Activated CD4-positive, alpha-beta T cell treated with anti-CD3 and anti-CD28 coated beads, Interleukin-2, amount 50 U/mL, for 24 hours (primary cell): ENCODE data around the gene SSTR3.

Experiments used
- DNase-seq, 2 donors: peaks; one replicate each; pipeline ENCODE4 v3.0.0-alpha.2; 2020; ENCODE audit warnings: low read depth in 1 of 2, low spot score in 1 of 2

The SSTR3 gene

GRCh38 chr22:37229012-37229804 lies 16.9 kb upstream of the SSTR3 start:
- no peak for DNase-seq

- DNase-seq = no peak
Observed at GRCh38 chr22:37228106-37229011, 16.1 kb upstream of the SSTR3 start.

- no peak for DNase-seq
Observed at GRCh38 chr22:37226514-37226913, 14.2 kb upstream of the SSTR3 start.

- DNase-seq = no peak
Observed at GRCh38 chr22:37226087-37226486, 13.8 kb upstream of the SSTR3 start.

GRCh38 chr22:37225481-37225880 lies 13.2 kb upstream of the SSTR3 start:
- DNase-seq = no peak

- no peak for DNase-seq
Observed at GRCh38 chr22:37224757-37225420, 12.6 kb upstream of the SSTR3 start.

GRCh38 chr22:37223965-37224551 lies 11.8 kb upstream of the SSTR3 start:
- no peak for DNase-seq

GRCh38 chr22:37222440-37222971 lies 10.2 kb upstream of the SSTR3 start:
- no peak for DNase-seq

- DNase-seq = no peak
Observed at GRCh38 chr22:37221424-37222333, 9.4 kb upstream of the SSTR3 start.

- no peak for DNase-seq
Observed at GRCh38 chr22:37220543-37220981, 8.3 kb upstream of the SSTR3 start.

- no peak for DNase-seq
Observed at GRCh38 chr22:37219533-37219932, 7.3 kb upstream of the SSTR3 start.

GRCh38 chr22:37218771-37219411 lies 6.6 kb upstream of the SSTR3 start:
- DNase-seq = peak in 1 of 2 donors; percentile 74

GRCh38 chr22:37218399-37218770 lies 6.1 kb upstream of the SSTR3 start:
- DNase-seq = no peak

- no peak for DNase-seq
Observed at GRCh38 chr22:37215890-37216289, 3.6 kb upstream of the SSTR3 start.

- no peak for DNase-seq
Observed at GRCh38 chr22:37214731-37215030, 2.4 kb upstream of the SSTR3 start.

GRCh38 chr22:37213941-37214730 lies 1.9 kb upstream of the SSTR3 start:
- DNase-seq = no peak

GRCh38 chr22:37213218-37213855 lies 1.1 kb upstream of the SSTR3 start:
- DNase-seq = no peak

- no peak for DNase-seq
Observed at GRCh38 chr22:37211866-37212173, 457 bp downstream of the SSTR3 start.
